ENCODE measurements around the gene TANC2.

Gene TANC2

GRCh38 chr17:63001689-63002394 lies 35.8 kb downstream of the TANC2 start:
- no peak for DNase-seq (ENCODE audit: low read depth, low spot score)

GRCh38 chr17:63002625-63003024 lies 36.6 kb downstream of the TANC2 start:
- DNase-seq (ENCODE audit: low read depth, low spot score) = no peak

GRCh38 chr17:63015824-63016223 lies 49.8 kb downstream of the TANC2 start:
- no peak for DNase-seq (ENCODE audit: low read depth, low spot score)
